Fibroblast of skin of left biceps (primary cell): ENCODE measurements around the gene PHPT1.
"Not testable (repeated sequence)": the region's sequence is repeated elsewhere in the genome, so short reads cannot be mapped to it uniquely, and the experiment has no call there.

ENCODE experiments used
- DNase-seq, 2 experiments: peaks; one replicate each; pipeline ENCODE4 v3.0.0-alpha.2; 2013; ENCODE audit warnings: low read depth in 2 of 2

PHPT1 gene

GRCh38 chr9:136837146-136837855 is 11.9 kb upstream of the PHPT1 start:
- no peak for DNase-seq

- DNase-seq, result not testable (repeated sequence)
These were observed 11.3 kb upstream of the PHPT1 start for GRCh38 chr9:136837856-136838277.

- DNase-seq, result no peak
These were observed 10.6 kb upstream of the PHPT1 start for GRCh38 chr9:136838314-136839228.

- DNase-seq, result no peak
These were observed 9.7 kb upstream of the PHPT1 start for GRCh38 chr9:136839229-136840139.

- no peak for DNase-seq
These were observed 8.9 kb upstream of the PHPT1 start for GRCh38 chr9:136840140-136840876.

GRCh38 chr9:136840877-136841645 is 8.1 kb upstream of the PHPT1 start:
- DNase-seq, result no peak

- DNase-seq, result not testable (repeated sequence)
These were observed 7.4 kb upstream of the PHPT1 start for GRCh38 chr9:136841646-136842379.

- peak in 1 of 2 experiments; percentile 25 for DNase-seq
These were observed 6.7 kb upstream of the PHPT1 start, which contains the start of gene AJM1 for GRCh38 chr9:136842380-136842948. Gene AJM1, plus strand, starts transcription at chr9:136842478. Its CDS starts 1,937 bp downstream, at chr9:136844415.

- not testable (repeated sequence) for DNase-seq
These were observed 5.9 kb upstream of the PHPT1 start for GRCh38 chr9:136843159-136843800.

- not testable (repeated sequence) for DNase-seq
These were observed 5.1 kb upstream of the PHPT1 start for GRCh38 chr9:136843801-136844740.

GRCh38 chr9:136844761-136845464 is 4.3 kb upstream of the PHPT1 start:
- DNase-seq, result no peak

- no peak for DNase-seq
These were observed 3.5 kb upstream of the PHPT1 start for GRCh38 chr9:136845465-136846260.

- DNase-seq, result no peak
These were observed 2.7 kb upstream of the PHPT1 start for GRCh38 chr9:136846376-136847087.

GRCh38 chr9:136847088-136847825 is 2.0 kb upstream of the PHPT1 start:
- peak in 1 of 2 experiments; percentile 37 for DNase-seq
